Ectodermal cell (in vitro differentiated cells): Measurements from ENCODE around the gene PYDC1.
"Not testable (repeated sequence)": the region's sequence is repeated elsewhere in the genome, so short reads cannot be mapped to it uniquely, and the experiment has no call there.

Source experiments
- H3K27ac ChIP-seq: 2 replicates; pipeline ENCODE4 v1.7.0; 2013; ENCODE audit warnings: mild to moderate bottlenecking, low read depth, low read length; ENCODE audit not compliant: insufficient read depth, poor library complexity, severe bottlenecking
- H3K27me3 ChIP-seq: 2 replicates; pipeline ENCODE4 v1.7.0; 2013; ENCODE audit warnings: mild to moderate bottlenecking, low read length; ENCODE audit not compliant: insufficient read depth, control insufficient read depth, poor library complexity, severe bottlenecking
- H3K36me3 ChIP-seq: one replicate; pipeline ENCODE4 v1.7.0; 2013; ENCODE audit warnings: low read length; ENCODE audit not compliant: control insufficient read depth, insufficient read depth
- H3K4me1 ChIP-seq: one replicate; pipeline ENCODE4 v1.7.0; 2013; ENCODE audit warnings: low read length; ENCODE audit not compliant: control insufficient read depth, insufficient read depth
- H3K4me3 ChIP-seq: 2 replicates; pipeline ENCODE4 v1.7.0; 2013; ENCODE audit warnings: low read depth, low read length, control low read depth; ENCODE audit not compliant: insufficient read depth
- H3K9me3 ChIP-seq: 2 replicates; pipeline ENCODE4 v1.7.0; 2013; ENCODE audit warnings: mild to moderate bottlenecking, low read length, moderate library complexity; ENCODE audit not compliant: control insufficient read depth
- WGBS, 2 experiments: methylation state at CpG; one replicate each; pipeline ENCODE4 v1.1.7; 2013; ENCODE audit warnings: missing lambda C conversion rate in 2 of 2; 5-methylcytosine and 5-hydroxymethylcytosine counted together

PYDC1 gene

GRCh38 chr16:31204871-31205666 lies 11.9 kb downstream of the PYDC1 start:
- H3K4me3 ChIP-seq, result no peak overlapping the region
- H3K27me3 ChIP-seq, result peaks cover 46% of the 10 kb centered on the region
- no peaks in the 10 kb centered on the region for H3K9me3 ChIP-seq
- 90% methylated on average over 9 of the region's 9 CpGs for WGBS, 2 experiments
- no peak overlapping the region for H3K27ac ChIP-seq
- no peaks in the 10 kb centered on the region for H3K36me3 ChIP-seq
- H3K4me1 ChIP-seq, result no peaks in the 10 kb centered on the region

GRCh38 chr16:31202414-31203375 lies 14.2 kb downstream of the PYDC1 start, which contains the start of gene PYCARD:
TSS of gene PYCARD (minus strand) at chr16:31202760. CDS start at chr16:31202690, 70 bp downstream.
- H3K36me3 ChIP-seq, result no peaks in the 10 kb centered on the region
- H3K9me3 ChIP-seq, result no peaks in the 10 kb centered on the region
- H3K27me3 ChIP-seq, result peaks cover 46% of the 10 kb centered on the region
- H3K4me3 ChIP-seq, result peak within 1 kb of the TSS; percentile 32
- H3K4me1 ChIP-seq, result no peaks in the 10 kb centered on the region
- WGBS, 2 experiments, result 19 to 20% methylated on average over 69 of the region's 69 CpGs
- no peak within 1 kb of the TSS for H3K27ac ChIP-seq

- peaks cover 46% of the 10 kb centered on the region for H3K27me3 ChIP-seq
Observed at GRCh38 chr16:31201582-31202413, 15.1 kb downstream of the PYDC1 start.

GRCh38 chr16:31200821-31201568 lies 15.9 kb downstream of the PYDC1 start:
- H3K4me3 ChIP-seq, result no peak overlapping the region
- H3K27ac ChIP-seq, result no peak overlapping the region
- WGBS, 2 experiments, result 82 to 85% methylated on average over 7 to 8 of the region's 8 CpGs

More at GRCh38 chr16:31201582-31202413, 15.1 kb downstream of the PYDC1 start:
- Histone ChIP-seq H3K36me3 (no peaks in the 10 kb centered on the region), H3K4me3 (peak overlapping the region; percentile 32), H3K27ac (no peak overlapping the region), H3K4me1 (no peaks in the 10 kb centered on the region), H3K9me3 (no peaks in the 10 kb centered on the region)
- WGBS, 2 experiments, result 21 to 22% methylated on average over 35 of the region's 35 CpGs

GRCh38 chr16:31200111-31200510 lies 16.8 kb downstream of the PYDC1 start:
- WGBS, 2 experiments, result 92 to 93% methylated on average over 8 of the region's 8 CpGs
- H3K4me3 ChIP-seq, H3K36me3 ChIP-seq, H3K27ac ChIP-seq, H3K9me3 ChIP-seq, H3K4me1 ChIP-seq: not testable (repeated sequence)
- peaks cover 46% of the 10 kb centered on the region for H3K27me3 ChIP-seq

More at GRCh38 chr16:31200821-31201568, 15.9 kb downstream of the PYDC1 start:
- Histone ChIP-seq H3K27me3 (peaks cover 46% of the 10 kb centered on the region), H3K9me3 (no peaks in the 10 kb centered on the region), H3K4me1 (no peaks in the 10 kb centered on the region), H3K36me3 (peaks cover 3% of the 10 kb centered on the region)

- Histone ChIP-seq H3K27me3 (peaks cover 40% of the 10 kb centered on the region), H3K36me3 (peaks cover 14% of the 10 kb centered on the region), H3K27ac (no peak overlapping the region), H3K9me3 (no peaks in the 10 kb centered on the region), H3K4me3 (no peak overlapping the region), H3K4me1 (no peaks in the 10 kb centered on the region)
- WGBS, 2 experiments, result 94 to 96% methylated on average over 5 of the region's 5 CpGs
Observed at GRCh38 chr16:31199430-31200041, 17.4 kb downstream of the PYDC1 start.

GRCh38 chr16:31198207-31198882 lies 18.6 kb downstream of the PYDC1 start:
- 91 to 93% methylated on average over 7 of the region's 7 CpGs for WGBS, 2 experiments
- Histone ChIP-seq H3K27me3 (peaks cover 28% of the 10 kb centered on the region), H3K4me1 (no peaks in the 10 kb centered on the region), H3K4me3 (no peak overlapping the region), H3K36me3 (peaks cover 22% of the 10 kb centered on the region), H3K27ac (no peak overlapping the region), H3K9me3 (no peaks in the 10 kb centered on the region)

GRCh38 chr16:31196324-31197088 lies 20.4 kb downstream of the PYDC1 start:
- H3K9me3 ChIP-seq, result no peaks in the 10 kb centered on the region
- 94 to 95% methylated on average over 17 of the region's 17 CpGs for WGBS, 2 experiments
- H3K27ac ChIP-seq, result no peak overlapping the region
- H3K4me3 ChIP-seq, result no peak overlapping the region
- H3K27me3 ChIP-seq, result peaks cover 10% of the 10 kb centered on the region
- H3K36me3 ChIP-seq, result peaks cover 34% of the 10 kb centered on the region
- H3K4me1 ChIP-seq, result no peaks in the 10 kb centered on the region
